ENCODE data around the gene ENGASE. TPM values are rescaled to one million over a fixed set of nuclear protein-coding genes. Genes with fewer than 3 reads are reported as not detected.

Gene ENGASE
- total and polyA plus RNA-seq, 3 donors from 2014 or later = 20.3 to 48.5 (median 34.9) TPM

DNA sequence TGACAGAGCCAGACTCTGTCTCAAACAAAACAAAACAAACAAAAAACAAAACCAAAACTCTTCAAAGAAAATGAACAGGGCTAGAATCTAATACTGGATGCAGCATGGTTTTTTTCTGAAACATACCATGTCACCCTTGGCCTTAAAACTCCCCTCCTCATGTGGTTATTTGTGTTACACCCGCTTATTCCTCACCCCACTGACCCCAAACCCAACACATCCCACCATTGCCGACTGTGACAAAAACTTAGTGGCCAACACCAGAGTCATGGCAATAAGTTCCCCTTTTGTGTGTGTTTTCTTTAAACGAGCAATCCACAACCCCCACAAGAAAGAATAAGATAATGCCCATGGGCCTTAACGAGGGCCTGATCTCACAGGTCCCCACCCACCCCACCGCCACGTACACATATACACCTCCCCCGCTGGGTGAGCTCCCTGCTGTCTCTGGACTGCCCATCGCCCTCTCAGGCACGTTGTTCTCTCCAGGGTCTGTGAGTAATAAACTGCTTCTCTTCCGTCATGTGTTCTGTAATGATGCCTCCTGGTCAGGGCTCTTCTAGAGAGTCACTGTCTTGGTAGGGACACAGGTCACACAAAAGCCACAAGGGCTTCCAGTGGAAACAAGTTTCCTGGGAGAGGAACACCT is 16.8 kb upstream of the ENGASE start:
- intact Hi-C loops (cut with DNase I; ENCODE audit: low total_unique reads) = no loop called here
- WGBS, 2 donors = 83 to 86% methylated on average over 10 of the region's 10 CpGs
- no peaks in the 10 kb centered on the region for H3K27me3 ChIP-seq
- DNase-seq = no peak
- no peaks in the 10 kb centered on the region for H3K4me1 ChIP-seq
- H3K4me3 ChIP-seq = no peak overlapping the region
- no peaks in the 10 kb centered on the region for H3K36me3 ChIP-seq (ENCODE audit: low read depth, missing control alignments)
- no peaks in the 10 kb centered on the region for H3K9me3 ChIP-seq
- no peak for TF ChIP-seq POLR2A (IDR thresholded peaks at IDR 0.05)
- TF ChIP-seq, protein P1, sequence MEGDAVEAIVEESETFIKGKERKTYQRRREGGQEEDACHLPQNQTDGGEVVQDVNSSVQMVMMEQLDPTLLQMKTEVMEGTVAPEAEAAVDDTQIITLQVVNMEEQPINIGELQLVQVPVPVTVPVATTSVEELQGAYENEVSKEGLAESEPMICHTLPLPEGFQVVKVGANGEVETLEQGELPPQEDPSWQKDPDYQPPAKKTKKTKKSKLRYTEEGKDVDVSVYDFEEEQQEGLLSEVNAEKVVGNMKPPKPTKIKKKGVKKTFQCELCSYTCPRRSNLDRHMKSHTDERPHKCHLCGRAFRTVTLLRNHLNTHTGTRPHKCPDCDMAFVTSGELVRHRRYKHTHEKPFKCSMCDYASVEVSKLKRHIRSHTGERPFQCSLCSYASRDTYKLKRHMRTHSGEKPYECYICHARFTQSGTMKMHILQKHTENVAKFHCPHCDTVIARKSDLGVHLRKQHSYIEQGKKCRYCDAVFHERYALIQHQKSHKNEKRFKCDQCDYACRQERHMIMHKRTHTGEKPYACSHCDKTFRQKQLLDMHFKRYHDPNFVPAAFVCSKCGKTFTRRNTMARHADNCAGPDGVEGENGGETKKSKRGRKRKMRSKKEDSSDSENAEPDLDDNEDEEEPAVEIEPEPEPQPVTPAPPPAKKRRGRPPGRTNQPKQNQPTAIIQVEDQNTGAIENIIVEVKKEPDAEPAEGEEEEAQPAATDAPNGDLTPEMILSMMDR (IDR thresholded peaks at IDR 0.05) = no peak
- no peak overlapping the region for H3K27ac ChIP-seq

- Histone ChIP-seq H3K27me3 (no peaks in the 10 kb centered on the region), H3K9me3 (no peaks in the 10 kb centered on the region), H3K4me1 (no peaks in the 10 kb centered on the region), H3K36me3 (ENCODE audit: low read depth, missing control alignments) (no peaks in the 10 kb centered on the region), H3K4me3 (no peak overlapping the region), H3K27ac (no peak overlapping the region)
- TF ChIP-seq, protein P1 (IDR thresholded peaks at IDR 0.05) = no peak
- TF ChIP-seq POLR2A (IDR thresholded peaks at IDR 0.05) = no peak
- DNase-seq = no peak
- 75 to 86% methylated on average over 7 of the region's 7 CpGs for WGBS, 2 donors
- intact Hi-C loops (cut with DNase I; ENCODE audit: low total_unique reads) = no loop called here
These were observed 11.9 kb upstream of the ENGASE start for GRCh38 chr17:79062691-79063090.

DNA sequence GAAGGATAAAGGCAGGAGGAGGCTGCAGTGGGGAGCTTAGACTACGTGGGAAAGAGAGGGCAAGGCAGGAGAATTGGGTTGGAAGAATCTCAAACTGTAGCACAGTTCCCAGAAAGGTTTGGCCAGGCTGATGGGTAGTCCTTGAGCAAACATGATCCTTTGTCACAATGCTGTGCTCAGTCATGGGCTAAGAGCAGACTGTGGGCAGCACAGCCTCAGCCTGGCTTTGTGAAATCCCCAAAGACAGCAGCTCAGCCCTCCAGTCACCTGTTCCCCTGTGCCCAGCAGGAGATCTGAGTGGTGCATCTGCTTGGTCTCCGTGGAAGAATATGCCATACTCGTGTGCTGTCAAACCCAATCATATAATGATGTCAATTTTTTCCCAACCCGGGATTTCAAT is 10.6 kb upstream of the ENGASE start:
- DNase-seq = no peak
- TF ChIP-seq, protein P1 (IDR thresholded peaks at IDR 0.05) = no peak
- TF ChIP-seq POLR2A (IDR thresholded peaks at IDR 0.05) = no peak
- Histone ChIP-seq H3K4me1 (no peaks in the 10 kb centered on the region), H3K27me3 (no peaks in the 10 kb centered on the region), H3K9me3 (no peaks in the 10 kb centered on the region), H3K27ac (no peak overlapping the region), H3K4me3 (no peak overlapping the region), H3K36me3 (ENCODE audit: low read depth, missing control alignments) (no peaks in the 10 kb centered on the region)
- 88 to 91% methylated on average over 4 of the region's 4 CpGs for WGBS, 2 donors
- intact Hi-C loops (cut with DNase I; ENCODE audit: low total_unique reads) = no loop called here

- Histone ChIP-seq H3K4me3 (no peak overlapping the region), H3K9me3 (no peaks in the 10 kb centered on the region), H3K27ac (no peak overlapping the region), H3K27me3 (no peaks in the 10 kb centered on the region), H3K36me3 (ENCODE audit: low read depth, missing control alignments) (no peaks in the 10 kb centered on the region), H3K4me1 (no peaks in the 10 kb centered on the region)
- intact Hi-C loops (cut with DNase I; ENCODE audit: low total_unique reads) = no loop called here
- TF ChIP-seq, protein P1 (IDR thresholded peaks at IDR 0.05) = peak; percentile 46 to 68 (median 47)
- no peak for TF ChIP-seq POLR2A (IDR thresholded peaks at IDR 0.05)
- peak; percentile 55 for DNase-seq
- WGBS, 2 donors = 53 to 58% methylated on average over 10 of the region's 10 CpGs
These were observed 9.4 kb upstream of the ENGASE start for GRCh38 chr17:79065105-79065670.

DNA sequence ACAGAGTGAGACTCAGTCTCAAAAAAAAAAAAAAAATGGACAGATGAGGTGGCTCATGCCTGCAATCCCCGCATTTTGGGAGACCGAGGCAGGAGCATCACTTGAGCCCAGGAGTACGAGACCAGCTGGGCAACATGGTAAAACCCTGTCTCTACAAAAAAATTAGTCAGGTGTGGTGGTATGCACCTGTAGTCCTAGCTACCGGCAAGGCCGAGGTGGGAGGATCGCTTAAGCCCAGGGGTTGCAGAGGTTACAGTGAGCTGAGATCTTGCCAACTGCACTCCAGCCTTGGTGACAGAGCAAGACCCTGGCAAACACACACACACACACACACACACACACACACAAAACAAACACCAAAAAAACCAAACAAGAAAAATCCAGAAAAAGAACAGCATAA is 7.7 kb upstream of the ENGASE start:
- Histone ChIP-seq H3K4me1 (no peaks in the 10 kb centered on the region), H3K4me3 (no peak overlapping the region), H3K9me3 (no peaks in the 10 kb centered on the region), H3K27me3 (no peaks in the 10 kb centered on the region), H3K36me3 (ENCODE audit: low read depth, missing control alignments) (no peaks in the 10 kb centered on the region), H3K27ac (no peak overlapping the region)
- intact Hi-C loops (cut with DNase I; ENCODE audit: low total_unique reads) = no loop called here
- no peak for DNase-seq
- 84 to 87% methylated on average over 6 of the region's 6 CpGs for WGBS, 2 donors
- no peak for TF ChIP-seq POLR2A (IDR thresholded peaks at IDR 0.05)
- TF ChIP-seq, protein P1 (IDR thresholded peaks at IDR 0.05) = no peak

All from testis (tissue), 3 donors.